ENCODE results near the gene ASB8.

DNA sequence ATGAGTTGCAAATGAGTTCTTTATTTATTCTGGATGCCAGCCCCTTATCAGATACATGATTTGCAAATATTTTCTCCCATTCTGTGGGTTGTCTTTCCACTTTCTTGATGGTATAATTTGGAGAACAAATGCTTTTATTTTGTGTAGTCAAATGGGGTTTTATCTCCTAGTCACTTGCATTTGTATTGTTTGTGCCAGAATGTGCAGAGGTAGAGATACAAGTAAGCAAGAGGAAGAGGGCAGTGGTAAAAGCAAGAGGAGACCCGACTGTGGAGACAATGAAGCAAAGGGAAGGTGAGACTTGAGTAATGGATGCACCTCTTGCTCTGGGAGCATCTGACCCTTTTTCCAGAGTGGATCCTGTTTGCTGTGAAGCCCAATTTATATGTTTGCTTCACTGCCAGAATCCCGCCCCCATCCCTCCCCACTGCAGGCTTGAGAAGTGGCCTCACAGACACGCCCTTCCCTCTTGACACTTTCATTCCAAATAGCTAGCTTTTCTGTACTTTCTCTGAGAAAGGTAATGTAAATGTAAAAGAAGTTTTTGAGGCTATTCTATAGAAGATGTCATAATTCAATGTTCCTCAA lies 38.9 kb downstream of the ASB8 start:
- no peak for TF ChIP-seq CTCF (IDR thresholded peaks at IDR 0.05)
- no peak for TF ChIP-seq EP300 (IDR thresholded peaks at IDR 0.05)
- no peak for TF ChIP-seq POLR2A (IDR thresholded peaks at IDR 0.05)
